ENCODE results near the gene TRIM38.

- TF ChIP-seq, protein P1, sequence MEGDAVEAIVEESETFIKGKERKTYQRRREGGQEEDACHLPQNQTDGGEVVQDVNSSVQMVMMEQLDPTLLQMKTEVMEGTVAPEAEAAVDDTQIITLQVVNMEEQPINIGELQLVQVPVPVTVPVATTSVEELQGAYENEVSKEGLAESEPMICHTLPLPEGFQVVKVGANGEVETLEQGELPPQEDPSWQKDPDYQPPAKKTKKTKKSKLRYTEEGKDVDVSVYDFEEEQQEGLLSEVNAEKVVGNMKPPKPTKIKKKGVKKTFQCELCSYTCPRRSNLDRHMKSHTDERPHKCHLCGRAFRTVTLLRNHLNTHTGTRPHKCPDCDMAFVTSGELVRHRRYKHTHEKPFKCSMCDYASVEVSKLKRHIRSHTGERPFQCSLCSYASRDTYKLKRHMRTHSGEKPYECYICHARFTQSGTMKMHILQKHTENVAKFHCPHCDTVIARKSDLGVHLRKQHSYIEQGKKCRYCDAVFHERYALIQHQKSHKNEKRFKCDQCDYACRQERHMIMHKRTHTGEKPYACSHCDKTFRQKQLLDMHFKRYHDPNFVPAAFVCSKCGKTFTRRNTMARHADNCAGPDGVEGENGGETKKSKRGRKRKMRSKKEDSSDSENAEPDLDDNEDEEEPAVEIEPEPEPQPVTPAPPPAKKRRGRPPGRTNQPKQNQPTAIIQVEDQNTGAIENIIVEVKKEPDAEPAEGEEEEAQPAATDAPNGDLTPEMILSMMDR (IDR thresholded peaks at IDR 0.05; ENCODE audit: insufficient read depth, low read depth, low read length): no peak
- TF ChIP-seq EZH2 (IDR thresholded peaks at IDR 0.05; ENCODE audit: insufficient read depth, low read length): no peak
Measured at GRCh38 chr6:26008470-26008869, 45.9 kb downstream of the TRIM38 start.

Data from astrocyte (in vitro differentiated cells and primary cell).